Liver (tissue), 3 donors: ENCODE data around the gene ZNF555.

Source experiments
- CTCF ChIP-seq: fragments of 150-350 bp; IDR thresholded peaks from 2 replicates; pipeline ENCODE4 v1.5.1; 2017; ENCODE audit warnings: improper control_type of control experiment, low read depth, low read length; ENCODE audit not compliant: missing input control
- JUND ChIP-seq, 2 donors: IDR thresholded peaks; 2 replicates each; pipeline ENCODE4 v1.6.1; 2016; ENCODE audit warnings: antibody characterized with exemption in 2 of 2
- YY1 ChIP-seq: IDR thresholded peaks from 2 replicates; pipeline ENCODE4 v1.6.1; 2016; ENCODE audit warnings: antibody characterized with exemption, mild to moderate bottlenecking
- donor health status: healthy.
- donor health status: healthy.

GRCh38 chr19:2827840-2828489, 13.3 kb upstream of the ZNF555 start:
- no peak for TF ChIP-seq CTCF
- TF ChIP-seq JUND (IDR thresholded peaks at IDR 0.05), result no peak
- no peak for TF ChIP-seq YY1
